IMR-90 (cell line): Measurements from ENCODE around the gene ARHGEF6.

Source experiments
- CEBPB ChIP-seq: IDR thresholded peaks from 2 replicates; pipeline ENCODE4 v1.6.1; 2012; ENCODE audit warnings: low read depth, low read length, improper control_type of control experiment
- RAD21 ChIP-seq: IDR thresholded peaks from 2 replicates; pipeline ENCODE4 v1.6.1; 2012; ENCODE audit warnings: low read length, improper control_type of control experiment
- TF ChIP-seq, protein P1 (sequence below): conservative IDR thresholded peaks from 2 replicates; pipeline ENCODE4 v1.5.1; 2012; ENCODE audit warnings: mild to moderate bottlenecking, low read depth, low read length, improper control_type of control experiment

DNA sequence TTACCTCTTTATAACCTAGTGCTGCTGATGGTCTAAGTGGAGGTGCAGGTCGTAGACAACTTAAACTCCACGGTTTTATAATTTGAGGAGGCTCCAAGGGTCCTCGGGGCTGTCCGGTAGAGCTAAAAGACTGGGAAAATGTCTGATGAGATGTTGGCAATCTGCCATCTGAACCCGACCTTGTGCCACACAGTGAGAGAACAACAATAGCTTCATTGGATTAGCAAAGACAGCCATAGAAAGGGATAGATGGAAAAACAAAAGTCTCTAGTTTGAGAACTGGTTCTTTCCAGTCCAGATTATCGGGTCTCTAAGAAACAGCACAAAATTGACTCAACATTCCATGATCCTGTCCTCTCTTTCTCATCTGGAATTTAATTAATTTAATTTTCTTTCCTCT lies 101.2 kb downstream of the ARHGEF6 start:
- TF ChIP-seq, protein P1, sequence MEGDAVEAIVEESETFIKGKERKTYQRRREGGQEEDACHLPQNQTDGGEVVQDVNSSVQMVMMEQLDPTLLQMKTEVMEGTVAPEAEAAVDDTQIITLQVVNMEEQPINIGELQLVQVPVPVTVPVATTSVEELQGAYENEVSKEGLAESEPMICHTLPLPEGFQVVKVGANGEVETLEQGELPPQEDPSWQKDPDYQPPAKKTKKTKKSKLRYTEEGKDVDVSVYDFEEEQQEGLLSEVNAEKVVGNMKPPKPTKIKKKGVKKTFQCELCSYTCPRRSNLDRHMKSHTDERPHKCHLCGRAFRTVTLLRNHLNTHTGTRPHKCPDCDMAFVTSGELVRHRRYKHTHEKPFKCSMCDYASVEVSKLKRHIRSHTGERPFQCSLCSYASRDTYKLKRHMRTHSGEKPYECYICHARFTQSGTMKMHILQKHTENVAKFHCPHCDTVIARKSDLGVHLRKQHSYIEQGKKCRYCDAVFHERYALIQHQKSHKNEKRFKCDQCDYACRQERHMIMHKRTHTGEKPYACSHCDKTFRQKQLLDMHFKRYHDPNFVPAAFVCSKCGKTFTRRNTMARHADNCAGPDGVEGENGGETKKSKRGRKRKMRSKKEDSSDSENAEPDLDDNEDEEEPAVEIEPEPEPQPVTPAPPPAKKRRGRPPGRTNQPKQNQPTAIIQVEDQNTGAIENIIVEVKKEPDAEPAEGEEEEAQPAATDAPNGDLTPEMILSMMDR: no peak
- TF ChIP-seq RAD21 (no peak), CEBPB (no peak)
